Mesendoderm (in vitro differentiated cells): ENCODE results near the gene POLR1A.

Experiments used
- DNase-seq: peaks from one replicate; pipeline ENCODE4 v3.0.0; 2013
- H2AK5ac ChIP-seq: 2 replicates; pipeline ENCODE4 v1.6.1; 2013; ENCODE audit warnings: low read length, inconsistent platforms
- H2BK120ac ChIP-seq: 2 replicates; pipeline ENCODE4 v1.6.1; 2013; ENCODE audit warnings: low read depth, mild to moderate bottlenecking, low read length, moderate library complexity, mixed read lengths
- H2BK15ac ChIP-seq: replicated peaks from 2 replicates; pipeline ENCODE4 v1.6.1; 2013; ENCODE audit warnings: low read depth, mild to moderate bottlenecking, moderate library complexity
- H2BK5ac ChIP-seq: 2 replicates; pipeline ENCODE4 v1.6.1; 2013; ENCODE audit warnings: low read length, inconsistent platforms
- H3K18ac ChIP-seq: 2 replicates; pipeline ENCODE4 v1.6.1; 2013; ENCODE audit warnings: mild to moderate bottlenecking, low read length, mixed read lengths
- H3K23ac ChIP-seq: one replicate; pipeline ENCODE4 v1.6.1; 2013; ENCODE audit warnings: low read length
- H3K27ac ChIP-seq: 2 replicates; pipeline ENCODE4 v1.5.1; 2013; ENCODE audit warnings: low read depth, mild to moderate bottlenecking, inconsistent platforms, low read length, moderate library complexity
- H3K27me3 ChIP-seq: 2 replicates; pipeline ENCODE4 v1.6.1; 2013; ENCODE audit warnings: low read length, control low read depth, mild to moderate bottlenecking, inconsistent platforms; ENCODE audit not compliant: insufficient read depth, poor library complexity
- H3K36me3 ChIP-seq: 2 replicates; pipeline ENCODE4 v1.6.1; 2013; ENCODE audit warnings: low read length, inconsistent platforms; ENCODE audit not compliant: control insufficient read depth, insufficient read depth
- H3K4ac ChIP-seq: one replicate; pipeline ENCODE4 v1.6.1; 2013; ENCODE audit warnings: low read depth, mild to moderate bottlenecking, low read length, moderate library complexity
- H3K4me1 ChIP-seq: 2 replicates; pipeline ENCODE4 v1.6.1; 2013; ENCODE audit warnings: low read depth, low read length, inconsistent platforms; ENCODE audit not compliant: control insufficient read depth
- H3K4me2 ChIP-seq: 2 replicates; pipeline ENCODE4 v1.6.1; 2013; ENCODE audit warnings: low read length
- H3K4me3 ChIP-seq: 2 replicates; pipeline ENCODE4 v1.5.1; 2013; ENCODE audit warnings: mild to moderate bottlenecking, low read length
- H3K56ac ChIP-seq: one replicate; pipeline ENCODE4 v1.6.1; 2013; ENCODE audit warnings: low read length
- H3K79me1 ChIP-seq: 2 replicates; pipeline ENCODE4 v1.6.1; 2013; ENCODE audit warnings: low read length, inconsistent platforms
- H3K79me2 ChIP-seq: 2 replicates; pipeline ENCODE4 v1.6.1; 2013; ENCODE audit warnings: mild to moderate bottlenecking, low read length; ENCODE audit not compliant: control insufficient read depth, insufficient read depth
- H3K9ac ChIP-seq: 2 replicates; pipeline ENCODE4 v1.6.1; 2013; ENCODE audit warnings: low read length, inconsistent platforms
- H4K5ac ChIP-seq: one replicate; pipeline ENCODE4 v1.6.1; 2013; ENCODE audit warnings: low read length
- H4K8ac ChIP-seq: one replicate; pipeline ENCODE4 v1.6.1; 2013; ENCODE audit warnings: low read depth, mild to moderate bottlenecking, control low read depth, low read length, moderate library complexity
- WGBS: extraction: QIAGEN DNeasy Blood & Tissue Kit; methylation state at CpG from one replicate; pipeline ENCODE4 v1.1.7; 2013; ENCODE audit warnings: low lambda C conversion rate, missing lambda C conversion rate; ENCODE audit not compliant: insufficient coverage; ENCODE audit errors: extremely low coverage; 5-methylcytosine and 5-hydroxymethylcytosine counted together

Gene POLR1A

DNA sequence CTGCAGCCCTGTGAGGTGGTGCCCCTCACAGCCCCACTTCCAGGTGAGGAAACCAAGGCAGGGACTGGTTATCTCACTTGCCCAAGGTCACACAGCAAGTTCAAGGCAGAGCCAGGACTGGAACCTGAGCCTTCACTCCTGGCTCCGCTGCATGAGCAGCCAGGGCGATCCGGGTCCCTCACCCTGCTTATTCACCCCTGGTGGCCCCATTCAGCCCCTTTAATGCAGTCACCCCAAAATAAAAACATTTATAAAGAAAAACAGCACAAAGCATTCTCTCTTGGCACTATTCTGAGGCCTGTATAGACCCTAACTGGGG is 57.3 kb downstream of the POLR1A start:
- Histone ChIP-seq H3K9ac (no peak overlapping the region), H3K27ac (no peak overlapping the region), H3K4ac (no peak overlapping the region), H3K23ac (no peak overlapping the region), H2AK5ac (no peak overlapping the region), H3K79me1 (no peaks in the 10 kb centered on the region), H4K8ac (no peak overlapping the region), H3K4me1 (no peaks in the 10 kb centered on the region), H3K79me2 (no peaks in the 10 kb centered on the region), H3K56ac (no peak overlapping the region), H2BK5ac (no peak overlapping the region), H3K36me3 (peaks cover 24% of the 10 kb centered on the region), H3K18ac (no peak overlapping the region), H3K27me3 (no peaks in the 10 kb centered on the region), H3K4me2 (no peak overlapping the region), H2BK120ac (no peak overlapping the region), H4K5ac (no peak overlapping the region), H2BK15ac (no peak overlapping the region), H3K4me3 (no peak overlapping the region)
- DNase-seq, result no peak
- no CpG with 5 or more reads among the region's 3 CpGs for WGBS

DNA sequence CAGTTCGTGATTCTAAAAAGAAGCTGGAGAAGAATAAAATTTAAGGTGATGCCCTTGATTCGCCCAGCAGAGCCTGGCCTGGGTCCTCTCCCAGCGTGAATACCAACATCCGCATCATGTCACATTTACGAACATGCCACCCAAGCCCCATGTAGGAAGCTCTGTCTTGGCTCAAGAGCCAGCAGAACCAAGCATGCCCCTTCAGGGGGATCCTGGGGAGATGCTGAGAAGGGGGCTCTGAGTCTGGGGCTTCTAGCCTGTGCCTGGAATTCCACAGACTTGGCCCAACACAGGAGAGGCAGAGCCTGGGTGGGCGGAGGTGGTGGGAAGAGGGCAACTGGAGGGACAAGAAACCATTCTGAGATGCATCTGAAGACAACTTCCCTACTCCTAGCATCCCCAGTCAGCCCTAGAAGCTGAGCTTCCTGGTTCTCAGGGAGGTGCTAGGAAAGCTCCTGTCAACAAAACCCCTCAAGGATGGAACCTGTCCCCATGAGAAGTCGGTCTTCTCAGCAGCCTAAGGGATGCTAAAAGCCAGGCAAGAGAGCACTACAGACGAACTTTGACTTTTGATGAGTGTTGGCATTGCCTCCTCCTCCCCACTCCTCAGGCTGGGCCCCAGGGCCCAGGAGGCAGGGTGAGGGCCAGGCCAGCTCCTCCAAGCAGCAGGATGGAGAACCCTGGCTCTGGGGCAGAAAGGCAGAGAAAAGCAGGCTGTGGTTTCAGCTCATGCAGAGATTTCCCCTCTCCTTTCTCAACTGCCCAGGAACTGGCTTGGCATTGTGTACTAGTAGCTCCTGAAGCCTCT is 57.9 kb downstream of the POLR1A start:
- no peak overlapping the region for H2BK5ac ChIP-seq
- H3K4me1 ChIP-seq, result no peaks in the 10 kb centered on the region
- no peak overlapping the region for H3K23ac ChIP-seq
- WGBS, result no CpG with 5 or more reads among the region's 8 CpGs
- no peak overlapping the region for H3K4me3 ChIP-seq
- no peak overlapping the region for H4K8ac ChIP-seq
- H3K79me1 ChIP-seq, result no peaks in the 10 kb centered on the region
- no peak overlapping the region for H3K18ac ChIP-seq
- no peaks in the 10 kb centered on the region for H3K27me3 ChIP-seq
- no peak overlapping the region for H2BK120ac ChIP-seq
- H2BK15ac ChIP-seq, result no peak overlapping the region
- DNase-seq, result no peak
- no peak overlapping the region for H3K4ac ChIP-seq
- no peak overlapping the region for H3K56ac ChIP-seq
- H3K36me3 ChIP-seq, result peaks cover 24% of the 10 kb centered on the region
- no peak overlapping the region for H3K27ac ChIP-seq
- no peaks in the 10 kb centered on the region for H3K79me2 ChIP-seq
- no peak overlapping the region for H3K9ac ChIP-seq
- no peak overlapping the region for H4K5ac ChIP-seq
- no peak overlapping the region for H3K4me2 ChIP-seq
- H2AK5ac ChIP-seq, result no peak overlapping the region

DNA sequence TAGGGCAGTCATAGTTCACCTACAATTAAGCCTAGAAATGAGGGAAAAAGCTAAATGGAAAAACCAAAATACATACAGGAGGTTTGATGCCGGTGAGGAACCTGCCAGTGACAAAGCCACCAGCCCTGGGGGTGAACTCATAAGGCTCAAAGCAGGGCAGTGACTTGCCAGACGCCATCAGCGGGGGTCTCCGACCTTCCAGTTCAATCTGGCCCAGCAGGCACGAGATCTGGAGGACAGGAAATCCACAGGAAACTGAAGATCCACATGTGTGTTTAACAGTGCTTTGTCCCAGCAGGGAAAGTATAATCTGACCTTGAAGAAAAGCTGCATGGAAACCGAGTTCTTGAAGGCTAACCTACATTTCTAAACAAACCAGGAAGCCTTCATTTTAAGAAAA is 60.1 kb downstream of the POLR1A start:
- Histone ChIP-seq H3K36me3 (peaks cover 20% of the 10 kb centered on the region), H2BK5ac (peak overlapping the region; percentile 70), H3K79me2 (no peaks in the 10 kb centered on the region), H3K27ac (peak overlapping the region; percentile 81), H3K4me2 (no peak overlapping the region), H2AK5ac (no peak overlapping the region), H3K18ac (no peak overlapping the region), H3K56ac (peak overlapping the region; percentile 42), H3K79me1 (no peaks in the 10 kb centered on the region), H2BK15ac (no peak overlapping the region), H3K9ac (no peak overlapping the region), H3K4ac (no peak overlapping the region), H2BK120ac (no peak overlapping the region), H3K4me3 (no peak overlapping the region), H4K5ac (no peak overlapping the region), H3K23ac (no peak overlapping the region), H4K8ac (no peak overlapping the region), H3K27me3 (no peaks in the 10 kb centered on the region), H3K4me1 (no peaks in the 10 kb centered on the region)
- no CpG with 5 or more reads among the region's 6 CpGs for WGBS
- DNase-seq, result peak; percentile 84

- WGBS, result no CpG with 5 or more reads among the region's 4 CpGs
- no peak overlapping the region for H3K9ac ChIP-seq
- no peaks in the 10 kb centered on the region for H3K79me1 ChIP-seq
- H3K27me3 ChIP-seq, result no peaks in the 10 kb centered on the region
- H3K4me2 ChIP-seq, result no peak overlapping the region
- H3K23ac ChIP-seq, result no peak overlapping the region
- no peak overlapping the region for H3K56ac ChIP-seq
- no peaks in the 10 kb centered on the region for H3K79me2 ChIP-seq
- H2AK5ac ChIP-seq, result no peak overlapping the region
- no peak overlapping the region for H3K4ac ChIP-seq
- H4K8ac ChIP-seq, result no peak overlapping the region
- H4K5ac ChIP-seq, result no peak overlapping the region
- no peak overlapping the region for H2BK15ac ChIP-seq
- peaks cover 22% of the 10 kb centered on the region for H3K36me3 ChIP-seq
- H3K4me1 ChIP-seq, result no peaks in the 10 kb centered on the region
- peak overlapping the region; percentile 62 for H2BK5ac ChIP-seq
- DNase-seq, result no peak
- no peak overlapping the region for H3K4me3 ChIP-seq
- no peak overlapping the region for H2BK120ac ChIP-seq
- no peak overlapping the region for H3K27ac ChIP-seq
- no peak overlapping the region for H3K18ac ChIP-seq
These were observed 61.1 kb downstream of the POLR1A start for GRCh38 chr2:86044614-86045013.

- Histone ChIP-seq H3K4me2 (no peak overlapping the region), H3K4me1 (no peaks in the 10 kb centered on the region), H3K4me3 (no peak overlapping the region), H4K8ac (no peak overlapping the region), H2BK120ac (no peak overlapping the region), H3K27me3 (no peaks in the 10 kb centered on the region), H3K18ac (no peak overlapping the region), H3K4ac (no peak overlapping the region), H3K36me3 (peaks cover 20% of the 10 kb centered on the region), H3K79me1 (no peaks in the 10 kb centered on the region), H2BK15ac (no peak overlapping the region), H3K56ac (no peak overlapping the region), H2BK5ac (no peak overlapping the region), H2AK5ac (no peak overlapping the region), H3K79me2 (no peaks in the 10 kb centered on the region), H4K5ac (no peak overlapping the region), H3K9ac (no peak overlapping the region), H3K27ac (no peak overlapping the region), H3K23ac (no peak overlapping the region)
- DNase-seq, result no peak
- no CpG with 5 or more reads among the region's 12 CpGs for WGBS
These were observed 61.6 kb downstream of the POLR1A start for GRCh38 chr2:86044045-86044444.
